Inflammatory macrophage (primary cell): ENCODE measurements around the gene BPHL.
"Not testable (repeated sequence)": the region's sequence is repeated elsewhere in the genome, so short reads cannot be mapped to it uniquely, and the experiment has no call there.

Source experiments
- DNase-seq, 2 donors: peaks; one replicate each; pipeline ENCODE4 v3.0.0-alpha.2; 2020 to 2022

BPHL gene

DNA sequence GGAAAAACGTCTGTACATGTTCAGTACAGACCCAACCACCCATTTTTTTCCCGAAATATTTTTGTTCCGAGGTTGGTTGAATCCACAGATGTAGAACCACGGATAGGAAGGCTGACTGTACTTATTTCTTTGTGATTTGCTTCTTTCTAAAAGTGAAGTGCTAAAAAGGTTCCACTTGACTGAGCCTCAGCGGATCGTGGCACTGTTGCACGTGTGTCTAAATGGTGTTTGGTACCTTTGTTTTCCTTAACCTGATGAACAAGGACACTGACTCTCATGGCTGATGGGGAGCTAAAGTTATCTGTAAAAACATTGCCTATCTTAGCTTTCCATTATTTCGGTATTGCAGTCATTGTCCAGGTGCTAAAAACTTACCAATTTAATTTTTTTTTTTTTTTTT lies 6.2 kb downstream of the BPHL start:
- no peak for DNase-seq

DNA sequence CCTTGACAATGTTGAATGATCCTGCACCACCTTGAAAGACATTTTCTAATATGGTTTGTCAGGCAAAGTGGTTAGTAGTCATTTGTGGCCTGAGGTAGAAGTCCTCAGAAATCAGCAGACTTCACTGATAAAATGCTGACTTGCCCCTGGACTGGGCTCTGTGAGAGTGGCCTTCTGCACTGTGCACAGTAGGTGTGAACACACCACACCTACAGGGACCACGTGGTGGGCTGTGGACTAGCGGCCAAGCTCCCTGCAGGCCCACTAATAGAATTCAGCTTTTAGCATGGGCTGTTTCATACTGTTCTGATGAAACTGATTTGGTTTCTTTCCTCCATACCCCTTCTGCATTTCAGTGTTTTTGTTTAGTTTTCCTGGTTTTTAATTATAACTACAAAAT lies 7.3 kb downstream of the BPHL start:
- no peak for DNase-seq

DNA sequence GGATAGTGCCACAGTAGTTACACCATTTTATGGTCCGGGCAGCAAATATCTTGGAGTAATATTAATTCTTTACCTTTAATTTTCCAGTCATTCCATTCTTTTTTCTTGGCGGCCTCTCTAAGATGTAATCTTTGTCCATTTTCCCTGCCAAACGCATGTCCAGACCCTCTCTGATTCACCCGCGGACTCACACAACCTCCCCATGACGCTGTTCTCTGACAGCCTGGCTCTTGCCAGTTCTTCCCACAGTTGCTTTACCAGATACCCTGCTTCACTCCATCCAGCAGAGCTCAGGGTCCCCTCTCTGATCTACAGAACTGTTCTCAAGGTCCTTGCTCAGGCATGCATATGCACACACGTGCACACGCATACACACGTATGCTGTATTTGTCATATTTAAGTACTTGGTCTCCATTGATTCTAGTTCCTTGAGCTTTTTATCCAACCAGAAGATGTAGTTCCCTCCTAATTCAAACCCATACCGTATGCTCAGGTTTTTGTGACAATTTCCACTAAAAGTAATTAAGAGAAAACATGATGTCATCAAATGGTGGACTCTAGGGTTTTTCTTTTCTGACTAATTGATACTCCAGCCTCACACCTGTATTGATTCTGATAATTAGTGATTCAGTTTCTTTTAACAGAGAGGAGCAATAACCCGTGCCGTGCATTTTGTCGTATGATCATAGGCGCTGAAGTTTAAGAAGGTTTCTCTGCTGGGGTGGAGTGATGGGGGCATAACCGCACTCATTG lies 10.0 kb downstream of the BPHL start:
- no peak for DNase-seq

- DNase-seq = no peak
These were observed 13.2 kb downstream of the BPHL start for GRCh38 chr6:3131695-3132094.

DNA sequence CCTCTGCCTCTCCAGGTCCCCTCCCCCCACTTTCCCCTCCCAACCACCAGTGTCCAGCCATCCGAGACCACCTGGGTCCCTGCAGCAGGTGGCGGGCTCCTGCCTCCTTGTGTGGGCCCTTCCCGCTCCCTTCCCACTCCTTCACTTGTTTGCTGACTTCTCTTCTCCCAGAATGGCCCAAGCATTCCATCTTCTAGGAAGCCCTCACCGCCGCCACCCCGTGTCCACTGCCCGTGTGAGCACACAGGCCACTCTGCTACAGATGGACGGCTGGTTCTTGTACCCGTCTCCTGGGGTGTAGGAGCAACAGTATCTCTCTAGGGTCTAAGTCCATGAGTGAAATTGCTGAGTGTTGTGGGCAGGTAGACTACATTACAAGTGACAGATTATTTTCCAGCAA lies 15.0 kb downstream of the BPHL start:
- DNase-seq = no peak

DNA sequence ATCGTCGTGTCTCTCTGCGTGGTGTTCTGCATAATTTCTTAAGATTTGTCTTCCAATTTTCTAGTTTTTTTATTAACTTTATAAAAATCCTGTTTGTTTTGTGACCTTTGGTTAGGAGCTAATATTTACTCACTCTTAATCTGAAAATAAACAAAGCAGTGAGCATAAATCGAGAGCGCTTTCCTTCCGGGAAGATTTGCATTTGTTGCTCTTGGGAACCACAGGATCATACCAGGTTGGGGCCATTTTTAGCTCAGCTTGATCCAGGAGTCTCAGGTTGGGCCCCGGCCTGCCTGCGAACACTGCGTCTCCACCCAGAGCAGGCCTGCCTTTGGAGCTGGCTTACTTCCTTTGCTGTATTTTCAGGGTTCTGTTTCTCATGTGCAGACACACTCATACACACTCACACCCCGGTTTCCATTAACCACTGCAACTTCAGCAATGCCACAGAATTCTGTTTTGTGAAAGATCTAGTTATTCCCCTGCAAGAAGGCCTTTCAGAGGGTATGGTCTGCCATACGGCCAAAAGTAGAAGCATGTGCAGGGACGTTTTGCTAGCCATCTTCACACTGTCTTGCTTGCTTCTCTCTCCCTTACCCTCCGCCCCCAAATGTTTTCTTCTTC lies 17.3 kb downstream of the BPHL start:
- no peak for DNase-seq

DNA sequence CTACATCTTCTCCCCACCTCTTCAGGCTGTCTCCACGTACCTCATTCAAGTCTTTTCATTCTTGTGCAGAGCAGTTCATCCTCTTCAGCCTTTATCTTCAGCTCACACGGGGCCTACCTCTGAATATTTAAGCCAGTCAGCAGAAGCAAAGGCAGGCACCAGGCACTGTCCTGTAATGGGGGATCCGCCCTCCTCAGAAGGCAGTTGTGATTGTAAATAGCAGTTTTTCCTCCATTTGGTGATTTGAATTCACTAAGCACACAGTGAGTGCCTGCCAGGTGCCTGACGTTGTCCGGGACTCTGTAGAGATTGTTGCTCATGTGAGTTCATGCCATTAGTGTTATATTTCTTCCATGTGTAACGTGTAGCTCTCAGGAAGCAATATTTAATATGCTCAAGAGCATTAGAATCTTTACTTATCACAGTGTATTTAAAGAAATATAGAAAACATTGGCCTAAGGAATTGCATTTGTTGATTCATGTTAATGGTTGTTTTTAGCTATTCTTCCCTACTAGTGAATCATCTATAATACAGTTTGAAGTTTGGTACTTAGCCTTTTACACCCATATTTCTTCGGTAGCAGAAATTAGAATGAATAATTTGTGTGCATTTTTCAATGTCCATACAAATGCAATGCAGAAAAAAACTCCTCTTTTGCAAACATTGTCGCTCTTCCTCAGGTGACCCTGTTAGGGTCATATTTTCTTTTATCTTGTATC lies 17.9 kb downstream of the BPHL start:
- no peak for DNase-seq

DNA sequence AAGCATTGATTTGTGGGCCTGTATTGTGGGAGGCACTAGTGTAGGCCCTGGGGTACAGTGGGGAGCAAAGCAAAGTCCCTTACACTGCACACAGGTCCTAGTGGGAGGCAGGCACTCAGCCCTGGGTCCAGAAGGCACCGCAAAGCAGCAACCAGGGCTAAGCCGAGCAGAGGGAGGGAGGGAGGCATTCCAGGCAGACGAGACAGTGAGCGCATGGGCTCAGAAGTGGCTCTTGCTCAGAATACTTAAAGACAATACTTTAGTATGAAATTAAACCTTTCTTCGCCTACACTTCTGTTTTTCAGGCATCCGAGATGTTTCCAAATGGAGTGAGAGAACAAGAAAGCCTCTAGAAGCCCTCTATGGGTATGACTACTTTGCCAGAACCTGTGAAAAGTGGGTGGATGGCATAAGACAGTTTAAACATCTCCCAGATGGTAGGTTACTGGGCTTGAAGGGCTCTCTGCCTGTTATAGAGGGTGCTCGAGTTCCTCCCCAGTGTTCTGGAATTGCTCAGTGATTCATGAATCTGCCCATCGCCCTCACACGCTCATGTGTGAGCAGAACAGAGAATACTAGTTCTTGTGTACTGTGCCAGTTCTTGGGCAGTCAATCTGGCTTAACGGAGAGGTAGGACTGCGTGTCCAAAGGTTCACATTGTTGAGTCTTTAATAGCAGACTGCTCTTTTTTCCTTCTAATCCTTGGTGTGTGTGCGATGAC lies 18.7 kb downstream of the BPHL start:
- no peak for DNase-seq

- DNase-seq = not testable (repeated sequence)
These were observed 19.4 kb downstream of the BPHL start for GRCh38 chr6:3137873-3138272.

DNA sequence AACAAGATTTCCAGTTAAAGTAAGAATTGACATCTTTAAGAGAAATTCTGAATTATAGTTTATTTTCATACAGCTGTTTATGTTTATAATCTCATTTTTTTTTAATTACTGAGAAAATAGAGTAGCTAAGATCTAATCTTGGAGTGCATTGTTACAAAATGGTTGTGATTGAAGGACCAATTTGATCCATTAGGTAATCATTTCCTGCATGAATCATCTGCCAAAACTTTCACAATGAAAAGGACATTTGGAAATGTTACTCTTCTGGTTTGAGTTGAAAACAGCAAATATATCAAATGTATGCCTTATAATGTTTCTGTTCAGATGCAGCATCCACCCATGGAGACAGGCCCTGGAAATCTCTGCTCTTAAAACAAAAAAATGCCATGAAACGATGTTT lies 19.8 kb downstream of the BPHL start:
- peak; percentile 41 to 85 for DNase-seq

GRCh38 chr6:3139090-3139903 lies 20.8 kb downstream of the BPHL start:
- peak; percentile 89 to 92 for DNase-seq

DNA sequence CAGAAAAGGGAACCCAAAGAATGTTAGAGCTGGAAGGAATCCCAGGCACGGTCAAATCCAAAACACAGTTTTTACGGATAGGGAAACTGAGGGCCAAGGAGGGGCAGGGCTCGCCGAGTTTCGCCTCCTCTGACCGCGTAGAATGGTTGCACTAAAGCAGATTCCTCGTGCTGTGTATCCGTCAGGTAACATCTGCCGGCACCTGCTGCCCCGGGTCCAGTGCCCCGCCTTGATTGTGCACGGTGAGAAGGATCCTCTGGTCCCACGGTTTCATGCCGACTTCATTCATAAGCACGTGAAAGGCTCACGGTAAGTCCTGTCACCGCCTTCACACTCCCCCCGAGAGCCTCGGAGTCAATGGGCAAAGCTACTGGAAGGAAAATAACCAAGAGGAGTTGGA lies 21.7 kb downstream of the BPHL start:
- no peak for DNase-seq

DNA sequence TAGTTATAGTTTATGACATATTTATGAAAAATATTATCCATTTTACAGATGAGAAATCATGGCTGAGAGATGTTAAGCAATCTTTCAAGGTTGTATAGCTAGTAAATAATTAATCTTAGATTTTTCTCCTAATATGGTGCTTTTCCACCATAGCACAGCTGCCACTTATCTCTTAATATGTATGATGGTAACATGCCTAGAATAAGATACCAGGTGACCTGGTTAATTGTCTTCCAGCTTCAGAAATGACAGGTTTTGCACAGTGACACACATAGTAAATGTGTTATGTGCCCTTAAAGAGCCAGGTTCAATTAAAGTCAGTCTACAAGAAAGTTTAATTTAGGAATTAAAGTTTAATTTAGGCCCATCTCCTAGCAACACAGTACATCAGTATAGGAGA lies 24.0 kb downstream of the BPHL start:
- no peak for DNase-seq

DNA sequence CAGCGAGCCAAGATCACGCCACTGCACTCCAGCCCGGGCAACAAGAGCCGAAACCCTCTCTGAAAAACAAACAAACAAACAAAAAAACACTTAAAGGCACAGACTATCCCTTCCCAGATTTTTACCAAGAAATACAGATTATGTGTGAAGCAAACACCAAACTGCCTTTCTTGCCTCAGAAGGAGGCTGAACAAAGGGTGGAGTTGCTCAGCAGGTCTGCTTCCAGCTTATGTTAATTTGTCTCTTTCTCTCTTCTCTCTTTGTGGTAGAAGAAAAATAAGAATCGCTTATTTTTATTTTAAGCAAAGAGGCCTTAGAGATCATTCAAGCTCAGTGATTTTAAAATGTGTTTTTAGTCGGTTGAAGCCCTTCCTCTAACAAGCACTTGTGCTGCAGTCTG lies 24.6 kb downstream of the BPHL start:
- DNase-seq = no peak

DNA sequence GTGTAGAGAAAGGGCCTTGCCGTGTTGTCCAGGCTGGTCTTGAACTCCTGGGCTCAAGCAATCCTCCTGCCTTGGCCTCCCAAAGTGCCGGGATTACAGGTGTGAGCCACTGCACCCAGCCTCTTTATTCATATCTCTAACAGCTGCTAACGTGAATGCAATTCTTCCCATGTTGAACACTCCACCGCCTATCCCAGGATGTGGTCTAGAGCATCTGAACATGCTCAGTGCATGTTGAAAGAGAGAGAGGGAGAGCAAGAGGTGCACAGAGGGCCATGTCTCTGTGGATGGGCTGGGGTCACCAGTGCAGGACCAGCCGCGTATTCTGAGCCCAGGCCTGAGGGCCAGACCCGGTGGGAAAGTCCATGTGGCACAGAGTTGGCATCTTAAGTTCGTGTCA lies 26.1 kb downstream of the BPHL start:
- no peak for DNase-seq

DNA sequence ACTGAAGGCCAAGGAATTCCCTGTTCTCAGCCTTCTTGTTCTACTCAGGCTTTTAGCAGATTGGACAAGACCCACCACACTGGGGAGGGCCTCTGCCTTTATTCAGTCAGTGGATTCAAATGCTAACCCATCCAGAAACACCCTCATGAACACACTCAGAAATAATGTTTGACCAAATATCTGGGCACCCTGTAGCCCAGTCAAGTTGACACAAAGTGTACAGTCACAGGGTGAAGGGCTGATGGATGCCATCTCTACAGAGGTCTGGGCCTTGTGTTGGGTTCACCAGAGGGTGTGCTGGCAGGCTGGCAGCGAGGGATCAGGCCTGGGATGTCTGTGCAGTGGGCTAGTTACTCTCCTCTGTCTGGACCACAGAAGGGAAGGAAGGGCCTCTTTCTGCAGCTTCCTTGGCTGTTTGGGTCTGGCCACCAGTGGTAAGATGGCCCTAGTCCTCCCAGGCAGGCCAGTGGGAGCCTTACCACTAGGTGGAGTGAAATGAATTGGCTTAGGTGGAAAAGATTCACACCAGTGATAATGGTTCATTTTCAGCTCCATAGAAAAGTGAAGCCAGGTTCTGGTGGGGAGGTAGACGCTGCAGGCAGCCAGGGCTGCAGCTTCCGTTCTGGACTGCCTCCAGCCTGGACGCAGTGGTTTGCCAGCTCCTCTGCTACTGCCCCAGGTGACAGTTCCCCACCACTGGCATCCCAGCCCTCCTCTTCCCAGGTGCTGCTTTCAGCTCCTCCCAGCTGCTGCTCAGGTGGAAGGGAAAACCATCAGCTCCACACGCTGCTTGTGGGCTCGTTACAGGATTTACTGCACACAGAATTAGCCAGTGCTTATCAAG lies 29.6 kb downstream of the BPHL start:
- no peak for DNase-seq

GRCh38 chr6:3151691-3152090 lies 33.2 kb downstream of the BPHL start:
- no peak for DNase-seq

DNA sequence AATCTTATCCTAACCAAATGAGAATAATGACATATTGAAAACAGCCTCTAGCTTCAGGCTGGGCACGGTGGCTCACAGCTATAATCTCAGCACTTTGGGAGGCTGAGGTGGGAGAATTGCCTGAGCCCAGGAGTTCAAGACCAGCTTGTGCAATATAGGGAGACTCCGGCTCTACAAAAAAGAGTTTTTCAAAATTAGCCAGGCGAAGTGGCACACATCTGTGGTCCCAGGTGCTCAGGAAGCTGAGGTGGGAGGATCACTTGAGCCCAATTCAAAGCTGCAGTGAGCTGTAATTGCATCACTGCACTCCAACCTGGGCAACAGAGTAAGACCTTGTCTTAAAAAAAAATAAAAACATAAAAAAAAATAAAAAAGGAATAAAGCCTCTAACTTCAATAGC lies 34.2 kb downstream of the BPHL start:
- no peak for DNase-seq

GRCh38 chr6:3155416-3155815 lies 36.9 kb downstream of the BPHL start:
- DNase-seq = not testable (repeated sequence)

DNA sequence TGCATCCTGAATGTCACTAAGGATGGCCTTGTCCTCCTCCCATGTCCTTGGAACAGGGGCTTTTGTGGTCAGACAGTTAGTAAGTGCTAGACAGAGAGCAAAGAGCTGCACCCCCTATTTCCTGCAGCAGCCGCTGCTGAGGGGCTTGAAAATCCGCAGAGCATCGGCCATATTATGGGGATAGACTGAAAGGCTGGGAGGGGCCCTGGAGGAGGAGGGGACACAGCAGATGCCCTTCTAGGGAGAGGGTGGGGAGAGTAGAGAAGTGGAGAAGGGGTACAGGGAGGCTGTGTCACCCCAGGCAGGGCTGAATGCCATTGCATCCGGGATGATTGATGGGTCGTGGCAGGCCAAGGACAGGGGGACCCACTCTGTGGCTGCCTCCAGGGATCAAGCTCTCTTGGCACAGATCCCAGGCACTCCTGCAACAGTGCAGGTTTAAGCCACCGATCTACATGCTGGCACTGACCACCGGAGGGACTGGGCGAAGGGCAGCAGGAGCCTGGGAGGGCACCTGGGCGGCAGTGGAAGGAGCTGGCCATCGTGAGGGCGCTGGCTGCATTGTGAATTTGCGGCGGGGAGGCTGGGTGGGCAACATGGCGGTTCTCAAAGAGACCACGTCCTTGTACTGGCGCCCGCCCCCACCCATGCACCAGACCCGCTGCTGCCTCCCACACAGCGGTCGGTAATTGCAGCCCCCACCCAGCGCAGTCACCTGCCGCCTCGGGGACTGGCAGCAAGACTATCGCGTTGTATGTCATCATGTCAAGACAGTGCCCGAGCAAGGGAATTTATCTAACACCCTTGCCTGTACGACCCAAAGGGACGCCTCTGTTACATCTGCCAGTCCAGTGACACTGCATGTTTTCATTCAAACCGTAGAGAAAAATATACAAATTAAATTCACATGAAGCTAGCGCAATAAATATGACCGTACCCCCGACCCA lies 37.9 kb downstream of the BPHL start:
- DNase-seq = peak in 1 of 2 donors; percentile 14
